GM12878 (cell line): ENCODE results near the gene RETREG1. TPM values are rescaled to one million over a fixed set of nuclear protein-coding genes. Genes with fewer than 3 reads are reported as not detected.

ENCODE experiments used
- ATF7 ChIP-seq: fragments of 450-650 bp; IDR thresholded peaks from 2 replicates; pipeline ENCODE4 v1.6.1; 2016; ENCODE audit warnings: low read depth, mild to moderate bottlenecking
- BRCA1 ChIP-seq: IDR thresholded peaks from 2 replicates; pipeline ENCODE4 v1.6.1; 2011; ENCODE audit warnings: low read depth, low read length, improper control_type of control experiment
- CHD4 ChIP-seq: fragments of 200-600 bp; sonication (generic); IDR thresholded peaks from 2 replicates; pipeline ENCODE4 v1.6.1; 2016; ENCODE audit warnings: mild to moderate bottlenecking
- ESRRA ChIP-seq: IDR thresholded peaks from 2 replicates; pipeline ENCODE4 v1.6.1; 2012; ENCODE audit warnings: mild to moderate bottlenecking, low read length, improper control_type of control experiment
- IRF4 ChIP-seq: IDR thresholded peaks from 2 replicates; pipeline ENCODE4 v1.6.1; 2011; ENCODE audit warnings: low read depth, low read length
- KAT2A ChIP-seq: conservative IDR thresholded peaks from 2 replicates; pipeline ENCODE4 v1.6.1; 2011; ENCODE audit warnings: low read depth, low read length; ENCODE audit not compliant: control insufficient read depth
- MTA3 ChIP-seq: IDR thresholded peaks from 2 replicates; pipeline ENCODE4 v1.6.1; 2012; ENCODE audit warnings: low read length, inconsistent platforms, borderline replicate concordance
- NBN ChIP-seq: fragments of 450-650 bp; IDR thresholded peaks from 2 replicates; pipeline ENCODE4 v1.6.1; 2016
- NKRF ChIP-seq: fragments of 450-650 bp; conservative IDR thresholded peaks from 2 replicates; pipeline ENCODE4 v1.6.1; 2017; ENCODE audit warnings: mild to moderate bottlenecking, moderate library complexity
- PBX3 ChIP-seq: IDR thresholded peaks from 2 replicates; pipeline ENCODE4 v1.6.1; 2011; ENCODE audit warnings: mild to moderate bottlenecking, low read depth, low read length, moderate library complexity; ENCODE audit not compliant: insufficient replicate concordance
- RB1 ChIP-seq: fragments of 450-650 bp; formaldehyde crosslinking; IDR thresholded peaks from 2 replicates; pipeline ENCODE4 v1.6.1; 2017; ENCODE audit warnings: mild to moderate bottlenecking, borderline replicate concordance
- REST ChIP-seq: IDR thresholded peaks from 2 replicates; pipeline ENCODE4 v1.6.1; 2012; ENCODE audit warnings: mild to moderate bottlenecking, low read depth, low read length
- RFX5 ChIP-seq: IDR thresholded peaks from 2 replicates; pipeline ENCODE4 v1.6.1; 2011; ENCODE audit warnings: low read depth, low read length, improper control_type of control experiment
- SIX5 ChIP-seq: IDR thresholded peaks from 2 replicates; pipeline ENCODE4 v1.6.1; 2011; ENCODE audit warnings: mild to moderate bottlenecking, low read depth, low read length, moderate library complexity; ENCODE audit not compliant: severe bottlenecking
- SMAD5 ChIP-seq: IDR thresholded peaks from 2 replicates; pipeline ENCODE4 v1.6.1; 2016; ENCODE audit warnings: antibody characterized with exemption, low read depth
- TAF1 ChIP-seq: IDR thresholded peaks from 2 replicates; pipeline ENCODE4 v1.6.1; 2011; ENCODE audit warnings: mild to moderate bottlenecking, low read depth, low read length, borderline replicate concordance
- TCF7 ChIP-seq: IDR thresholded peaks from 2 replicates; pipeline ENCODE4 v1.6.1; 2014; ENCODE audit warnings: antibody characterized with exemption, borderline replicate concordance
- YBX1 ChIP-seq: fragments of 450-650 bp; IDR thresholded peaks from 2 replicates; pipeline ENCODE4 v1.6.1; 2016; ENCODE audit warnings: antibody characterized with exemption
- ZSCAN29 ChIP-seq: fragments of 450-650 bp; IDR thresholded peaks from 2 replicates; pipeline ENCODE4 v1.6.1; 2017; ENCODE audit warnings: mild to moderate bottlenecking, moderate library complexity
- polyA plus RNA-seq, 11 experiments: library from polyadenylated mRNA; depleted of rRNA in 4 of 11; unstranded in 6 of 11; stranded (reverse) in 5 of 11; fragments of >200 nt; fragmentation: Nextera tagmentation in 4 of 11; fragmentation: Illumina TruSeq in 1 of 11; extraction: Ambion mirVana in 4 of 11; extraction: Trizol in 1 of 11; gene quantifications; 1 replicate in 1 of 11; 2 replicates in 10 of 11; pipeline versions ENCODE4 v1.2.1 to v1.2.3, GENCODE V29; 2011 to 2016; ENCODE audit warnings: inconsistent platforms in 2 of 11, missing spikeins in 2 of 11, low read depth in 1 of 11
- total RNA-seq, 4 experiments: library from RNA; depleted of rRNA in 3 of 4; stranded (reverse); fragments of >200 nt in 3 of 4; fragmentation: Illumina TruSeq in 1 of 4; extraction: Trizol in 1 of 4; gene quantifications; 2 replicates each; pipeline versions ENCODE4 v1.2.1 to v1.2.3, GENCODE V29; 2013 to 2021
- TF ChIP-seq, protein P1 (sequence below): fragments of 450-650 bp; IDR thresholded peaks from 2 replicates; pipeline ENCODE4 v1.6.1; 2017; ENCODE audit warnings: mild to moderate bottlenecking, moderate library complexity

Gene RETREG1
- total and polyA plus RNA-seq, 10 of the 15 experiments (the other 5 are each of a cell fraction or from before 2014, with no cell fraction given) = 3.9 to 8.9 (median 6.4) TPM

GRCh38 chr5:16465544-16466432 is 151.0 kb downstream of the RETREG1 start, which contains the start of gene ZNF622 (continued):
- no peak for TF ChIP-seq TCF7
- no peak for TF ChIP-seq RB1
- TF ChIP-seq ZSCAN29 = no peak
- no peak; the same call in 1 of the 2 replicates for TF ChIP-seq MTA3
- TF ChIP-seq RFX5 = no peak
- TF ChIP-seq ATF7 = peak; percentile 47; the same call in 1 of the 2 replicates
- TF ChIP-seq CHD4 = no peak
- peak; percentile 90 for TF ChIP-seq PBX3
- TF ChIP-seq IRF4 = no peak
- TF ChIP-seq TAF1 = peak; percentile 93
- TF ChIP-seq NBN = peak; percentile 82
- TF ChIP-seq YBX1 = no peak
- TF ChIP-seq ESRRA = no peak
- TF ChIP-seq, protein P1, sequence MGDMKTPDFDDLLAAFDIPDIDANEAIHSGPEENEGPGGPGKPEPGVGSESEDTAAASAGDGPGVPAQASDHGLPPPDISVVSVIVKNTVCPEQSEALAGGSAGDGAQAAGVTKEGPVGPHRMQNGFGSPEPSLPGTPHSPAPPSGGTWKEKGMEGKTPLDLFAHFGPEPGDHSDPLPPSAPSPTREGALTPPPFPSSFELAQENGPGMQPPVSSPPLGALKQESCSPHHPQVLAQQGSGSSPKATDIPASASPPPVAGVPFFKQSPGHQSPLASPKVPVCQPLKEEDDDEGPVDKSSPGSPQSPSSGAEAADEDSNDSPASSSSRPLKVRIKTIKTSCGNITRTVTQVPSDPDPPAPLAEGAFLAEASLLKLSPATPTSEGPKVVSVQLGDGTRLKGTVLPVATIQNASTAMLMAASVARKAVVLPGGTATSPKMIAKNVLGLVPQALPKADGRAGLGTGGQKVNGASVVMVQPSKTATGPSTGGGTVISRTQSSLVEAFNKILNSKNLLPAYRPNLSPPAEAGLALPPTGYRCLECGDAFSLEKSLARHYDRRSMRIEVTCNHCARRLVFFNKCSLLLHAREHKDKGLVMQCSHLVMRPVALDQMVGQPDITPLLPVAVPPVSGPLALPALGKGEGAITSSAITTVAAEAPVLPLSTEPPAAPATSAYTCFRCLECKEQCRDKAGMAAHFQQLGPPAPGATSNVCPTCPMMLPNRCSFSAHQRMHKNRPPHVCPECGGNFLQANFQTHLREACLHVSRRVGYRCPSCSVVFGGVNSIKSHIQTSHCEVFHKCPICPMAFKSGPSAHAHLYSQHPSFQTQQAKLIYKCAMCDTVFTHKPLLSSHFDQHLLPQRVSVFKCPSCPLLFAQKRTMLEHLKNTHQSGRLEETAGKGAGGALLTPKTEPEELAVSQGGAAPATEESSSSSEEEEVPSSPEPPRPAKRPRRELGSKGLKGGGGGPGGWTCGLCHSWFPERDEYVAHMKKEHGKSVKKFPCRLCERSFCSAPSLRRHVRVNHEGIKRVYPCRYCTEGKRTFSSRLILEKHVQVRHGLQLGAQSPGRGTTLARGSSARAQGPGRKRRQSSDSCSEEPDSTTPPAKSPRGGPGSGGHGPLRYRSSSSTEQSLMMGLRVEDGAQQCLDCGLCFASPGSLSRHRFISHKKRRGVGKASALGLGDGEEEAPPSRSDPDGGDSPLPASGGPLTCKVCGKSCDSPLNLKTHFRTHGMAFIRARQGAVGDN = no peak
- 0 out of 2 replicates have a peak, but pooled peaks have one; percentile 9 for TF ChIP-seq REST
- peak; percentile 68; the same call in 1 of the 2 replicates for TF ChIP-seq NKRF
- peak; percentile 86; the same call in 1 of the 2 replicates for TF ChIP-seq SMAD5
- no peak for TF ChIP-seq BRCA1
- TF ChIP-seq KAT2A = no peak
- peak; percentile 23 for TF ChIP-seq SIX5
